Retinal pigment epithelial cell (primary cell): Measurements from ENCODE around the gene PPHLN1.
A peak's percentile ranks its signal among the peaks of the same experiment; 100 is the strongest.

Source experiments
- DNase-seq: peaks from one replicate; pipeline ENCODE4 v3.0.0-alpha.2; 2010; ENCODE audit warnings: low read depth
- H3K4me3 ChIP-seq: 2 replicates; pipeline ENCODE4 v1.5.1; 2011; ENCODE audit warnings: mild to moderate bottlenecking, low read length, control low read depth, moderate library complexity
- TF ChIP-seq, protein P1 (sequence below): conservative IDR thresholded peaks from 2 replicates; pipeline ENCODE4 v1.5.1; 2011; ENCODE audit warnings: low read depth, low read length, control low read depth, inconsistent platforms

The PPHLN1 gene

DNA sequence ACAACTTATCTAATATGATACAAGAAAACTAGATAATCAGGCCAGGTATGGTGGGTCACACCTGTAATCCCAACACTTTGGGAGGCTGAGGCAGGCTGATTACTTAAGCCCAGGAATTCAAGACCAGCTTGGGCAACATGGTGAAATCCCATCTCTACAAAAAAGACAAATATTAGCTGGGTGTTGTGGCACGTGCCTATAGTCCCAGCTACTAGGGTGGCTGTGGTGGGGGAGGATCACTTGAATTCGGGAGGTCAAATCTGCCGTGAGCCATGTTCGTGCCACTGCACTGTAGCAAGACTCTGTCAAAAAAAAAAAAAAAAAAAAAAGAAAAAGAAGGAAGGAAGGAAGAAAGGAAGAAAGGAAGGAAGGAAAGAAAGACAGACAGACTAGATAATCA is 27.1 kb upstream of the PPHLN1 start:
- TF ChIP-seq, protein P1, sequence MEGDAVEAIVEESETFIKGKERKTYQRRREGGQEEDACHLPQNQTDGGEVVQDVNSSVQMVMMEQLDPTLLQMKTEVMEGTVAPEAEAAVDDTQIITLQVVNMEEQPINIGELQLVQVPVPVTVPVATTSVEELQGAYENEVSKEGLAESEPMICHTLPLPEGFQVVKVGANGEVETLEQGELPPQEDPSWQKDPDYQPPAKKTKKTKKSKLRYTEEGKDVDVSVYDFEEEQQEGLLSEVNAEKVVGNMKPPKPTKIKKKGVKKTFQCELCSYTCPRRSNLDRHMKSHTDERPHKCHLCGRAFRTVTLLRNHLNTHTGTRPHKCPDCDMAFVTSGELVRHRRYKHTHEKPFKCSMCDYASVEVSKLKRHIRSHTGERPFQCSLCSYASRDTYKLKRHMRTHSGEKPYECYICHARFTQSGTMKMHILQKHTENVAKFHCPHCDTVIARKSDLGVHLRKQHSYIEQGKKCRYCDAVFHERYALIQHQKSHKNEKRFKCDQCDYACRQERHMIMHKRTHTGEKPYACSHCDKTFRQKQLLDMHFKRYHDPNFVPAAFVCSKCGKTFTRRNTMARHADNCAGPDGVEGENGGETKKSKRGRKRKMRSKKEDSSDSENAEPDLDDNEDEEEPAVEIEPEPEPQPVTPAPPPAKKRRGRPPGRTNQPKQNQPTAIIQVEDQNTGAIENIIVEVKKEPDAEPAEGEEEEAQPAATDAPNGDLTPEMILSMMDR: no peak
- DNase-seq: no peak
- H3K4me3 ChIP-seq: no peak overlapping the region

DNA sequence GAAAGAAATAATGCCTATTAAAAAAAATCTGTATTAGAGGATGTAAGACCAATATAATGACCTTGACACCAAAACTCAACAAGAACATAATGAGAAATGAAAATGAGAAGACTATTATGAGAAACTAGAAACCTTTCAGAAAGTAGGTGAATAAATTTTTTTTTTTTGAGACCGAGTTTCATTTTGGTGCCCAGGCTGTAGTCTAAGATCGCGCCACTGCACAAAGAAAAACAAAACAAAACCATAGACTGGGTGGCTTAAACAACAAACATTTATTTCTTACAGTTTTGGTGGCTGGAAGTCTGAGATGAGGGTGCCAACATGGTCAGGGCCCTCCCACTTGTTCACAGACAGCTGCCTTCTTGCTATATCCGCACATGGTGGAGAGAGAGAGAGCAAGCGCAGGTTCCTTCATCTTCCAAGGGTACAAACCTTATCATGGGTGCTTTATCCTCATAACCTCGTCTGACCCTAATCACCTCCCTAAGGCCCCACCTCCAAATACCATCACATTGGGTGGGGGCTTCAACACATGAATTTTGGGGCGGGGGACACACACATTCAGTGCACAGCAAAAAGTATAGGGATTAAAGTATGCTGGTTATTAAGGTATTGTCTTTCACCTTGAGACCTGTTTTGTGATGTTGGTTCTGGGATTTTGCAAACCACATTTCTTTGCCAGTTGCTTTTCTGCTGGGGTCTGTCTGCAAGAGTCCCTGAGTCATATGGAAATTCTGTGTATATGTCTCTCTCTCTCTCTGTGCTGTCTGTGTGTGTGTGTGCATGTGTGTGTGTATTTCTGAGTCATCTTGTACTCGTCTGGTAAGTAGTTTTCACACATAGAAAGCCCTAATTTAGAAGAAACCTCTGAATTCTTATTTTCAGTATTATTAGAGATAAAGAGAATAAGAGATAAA is 26.3 kb upstream of the PPHLN1 start:
- no peak overlapping the region for H3K4me3 ChIP-seq
- TF ChIP-seq, protein P1: no peak
- DNase-seq: peak; percentile 29

DNA sequence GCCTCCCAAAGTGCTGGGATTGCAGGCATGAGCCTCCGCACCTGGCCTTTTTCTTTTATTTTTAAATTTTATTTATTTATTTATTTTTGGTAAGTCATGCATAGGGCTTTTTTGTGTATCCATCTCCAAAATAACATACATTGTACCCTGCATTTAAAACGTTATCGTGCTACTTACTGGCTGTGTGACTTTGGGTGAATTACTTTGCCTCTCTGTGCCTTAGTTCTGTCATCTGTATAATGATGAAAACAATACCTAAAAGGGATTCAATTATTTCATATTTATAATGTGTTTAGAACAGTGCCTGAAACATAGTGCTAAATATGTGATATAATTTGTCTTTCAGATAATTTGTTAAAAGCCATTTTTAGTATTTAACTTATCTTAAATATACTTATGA is 19.7 kb upstream of the PPHLN1 start:
- no peak overlapping the region for H3K4me3 ChIP-seq
- TF ChIP-seq, protein P1: no peak
- DNase-seq: no peak

DNA sequence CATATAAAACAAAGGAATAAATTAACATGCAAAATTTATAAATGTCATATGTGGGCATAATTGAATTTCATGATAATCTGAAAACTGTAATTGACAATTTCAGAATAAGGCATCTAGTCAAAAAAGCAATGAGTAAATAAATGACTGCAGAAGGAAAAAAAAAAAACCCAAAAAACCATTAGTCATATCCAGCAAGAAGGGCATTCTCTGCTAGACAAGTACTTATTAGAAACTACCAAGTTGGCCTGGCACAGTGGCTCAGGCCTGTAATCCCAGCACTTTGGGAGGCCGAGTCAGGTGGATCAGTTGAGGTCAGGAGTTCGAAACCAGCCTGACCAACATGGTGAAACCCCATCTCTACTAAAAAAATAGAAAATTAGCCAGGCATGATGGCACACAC is 17.6 kb upstream of the PPHLN1 start:
- no peak overlapping the region for H3K4me3 ChIP-seq
- no peak for DNase-seq
- TF ChIP-seq, protein P1: no peak

DNA sequence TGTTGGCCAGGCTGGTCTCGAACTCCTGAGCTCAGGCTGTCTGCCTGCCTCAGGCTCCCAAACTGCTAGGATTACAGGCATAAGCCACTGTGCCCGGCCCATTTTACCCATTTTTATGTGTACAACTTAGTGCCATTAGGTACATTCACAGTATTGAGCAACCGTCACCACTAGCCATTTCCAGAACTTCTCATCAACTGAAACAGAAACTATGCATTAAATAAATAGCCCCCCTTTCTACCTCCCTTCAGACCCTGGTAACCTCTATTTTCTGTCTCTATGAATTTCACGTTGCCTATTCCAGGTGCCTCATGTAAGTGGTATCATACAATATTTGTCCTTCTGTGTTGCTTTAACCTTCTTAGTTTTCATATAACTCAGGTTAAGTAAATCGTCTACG is 16.0 kb upstream of the PPHLN1 start:
- TF ChIP-seq, protein P1: no peak
- no peak overlapping the region for H3K4me3 ChIP-seq
- no peak for DNase-seq

DNA sequence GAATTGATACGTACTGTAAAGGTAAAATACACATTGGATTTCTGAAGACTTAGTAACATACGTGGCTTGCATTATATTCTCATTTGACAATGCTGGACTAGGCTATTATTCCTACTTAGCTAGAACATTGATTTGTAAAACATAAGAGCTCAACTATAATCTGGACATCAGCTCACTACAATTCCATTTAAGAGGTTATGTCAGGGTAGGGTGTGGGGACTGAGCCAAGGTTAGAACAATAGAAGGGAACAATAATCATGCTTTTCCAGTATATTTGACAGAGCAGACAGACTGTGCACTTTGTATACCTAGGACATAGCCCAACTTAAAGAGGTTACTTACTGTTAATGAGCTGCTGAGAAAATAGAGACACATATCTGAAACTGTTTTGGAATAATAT is 10.9 kb upstream of the PPHLN1 start:
- DNase-seq: no peak
- TF ChIP-seq, protein P1: no peak

DNA sequence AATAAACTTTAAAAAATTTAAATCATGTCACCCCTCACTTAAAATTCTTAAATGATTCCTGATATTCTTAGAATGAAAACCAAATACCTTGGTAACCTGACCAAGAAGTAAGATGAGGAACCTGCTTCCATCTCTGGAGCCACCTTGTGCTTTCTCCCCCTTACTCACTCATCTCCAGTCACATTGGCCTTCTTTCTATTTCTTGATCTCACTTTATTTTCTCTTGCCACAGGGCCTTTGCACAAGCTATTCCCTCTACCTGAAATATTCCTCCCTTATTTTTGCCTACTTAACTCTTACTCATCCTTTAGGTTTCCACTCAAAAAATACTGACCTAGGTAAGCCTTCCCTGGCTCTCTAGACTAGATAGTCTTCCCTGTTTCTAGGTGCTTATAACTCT is 5.2 kb upstream of the PPHLN1 start:
- TF ChIP-seq, protein P1: no peak
- DNase-seq: no peak
- no peak overlapping the region for H3K4me3 ChIP-seq

More for the DNA sequence above, 10.9 kb upstream of the PPHLN1 start:
- H3K4me3 ChIP-seq: no peak overlapping the region
